PC-3 (cell line): ENCODE results near the gene ZSCAN12. TPM values are rescaled to one million over a fixed set of nuclear protein-coding genes. Genes with fewer than 3 reads are reported as not detected.

Source experiments
- ATAC-seq: fragments of 200-7000 bp; cut with Tn5 transposase; 2 replicates; pipeline ENCODE4 v1.9.1; 2020; ENCODE audit warnings: mild to moderate bottlenecking, moderate library complexity
- BruUV-seq: library from RNA; stranded (reverse); fragments of 400-500 nt; replicated peaks from 2 replicates; lab custom pipeline; 2021; lab: Mats Ljungman, UMichigan
- CTCF ChIA-PET: fragments of 300-600 bp; sonication (Branson Sonifier 250); formaldehyde crosslinking; loops from one replicate; lab custom pipeline; 2022; ENCODE audit warnings: antibody characterized with exemption; lab: Charles Lee
- POLR2A ChIA-PET: fragments of 300-600 bp; sonication (Branson Sonifier 250); formaldehyde crosslinking; loops from one replicate; lab custom pipeline; 2022; ENCODE audit warnings: antibody characterized with exemption; ENCODE audit not compliant: unreplicated experiment; lab: Charles Lee
- DNase-seq: peaks from one replicate; pipeline ENCODE4 v3.0.0-alpha.2; 2015
- H2AFZ ChIP-seq: fragments of 300-600 bp; sonication (generic); 2 replicates; pipeline ENCODE4 v1.6.0; 2016; ENCODE audit warnings: antibody characterized with exemption, low read length
- H3F3A ChIP-seq: fragments of 300-600 bp; sonication (generic); one replicate; pipeline ENCODE4 v1.6.0; 2017; ENCODE audit warnings: antibody characterized with exemption, low read length, control low read depth, mild to moderate bottlenecking; ENCODE audit not compliant: unreplicated experiment
- H3K27ac ChIP-seq: fragments of 300-600 bp; sonication (generic); 2 replicates; pipeline ENCODE4 v1.5.1; 2016; ENCODE audit warnings: mild to moderate bottlenecking, low read length
- H3K27me3 ChIP-seq: fragments of 300-600 bp; sonication (generic); 2 replicates; pipeline ENCODE4 v1.6.1; 2016; ENCODE audit warnings: low read length, mixed read lengths
- H3K36me3 ChIP-seq: fragments of 300-600 bp; sonication (generic); 2 replicates; pipeline ENCODE4 v1.6.1; 2016; ENCODE audit warnings: low read depth, mixed run types, low read length, mixed read lengths
- H3K4me1 ChIP-seq: fragments of 300-600 bp; sonication (generic); 2 replicates; pipeline ENCODE4 v1.5.1; 2016; ENCODE audit warnings: low read length; ENCODE audit not compliant: insufficient read depth
- H3K4me2 ChIP-seq: fragments of 300-600 bp; sonication (generic); 2 replicates; pipeline ENCODE4 v1.6.0; 2016; ENCODE audit warnings: low read length
- H3K4me3 ChIP-seq: fragments of 300-600 bp; sonication (generic); 2 replicates; pipeline ENCODE4 v1.5.1; 2016; ENCODE audit warnings: mild to moderate bottlenecking, low read length, mixed read lengths
- H3K79me2 ChIP-seq: fragments of 300-600 bp; sonication (generic); 2 replicates; pipeline ENCODE4 v1.6.1; 2017; ENCODE audit warnings: low read length, mixed read lengths
- H3K9ac ChIP-seq: fragments of 300-600 bp; sonication (generic); 2 replicates; pipeline ENCODE4 v1.6.0; 2016; ENCODE audit warnings: mild to moderate bottlenecking, low read length
- H3K9me2 ChIP-seq: fragments of 300-600 bp; sonication (generic); replicated peaks from 2 replicates; pipeline ENCODE4 v1.6.1; 2016; ENCODE audit warnings: mixed run types, low read length, mixed read lengths
- H3K9me3 ChIP-seq: fragments of 300-600 bp; sonication (generic); 2 replicates; pipeline ENCODE4 v1.6.1; 2016; ENCODE audit warnings: low read length, mixed read lengths
- H4K20me1 ChIP-seq: fragments of 300-600 bp; sonication (generic); 2 replicates; pipeline ENCODE4 v1.6.1; 2016; ENCODE audit warnings: low read length, mixed read lengths
- CTCF ChIP-seq: fragments of 300-600 bp; sonication (generic); conservative IDR thresholded peaks from 2 replicates; pipeline ENCODE4 v1.5.1; 2017; ENCODE audit warnings: antibody characterized with exemption, low read depth, mild to moderate bottlenecking, low read length
- EZH2 ChIP-seq: fragments of 300-600 bp; sonication (generic); IDR thresholded peaks from one replicate; pipeline ENCODE4 v1.6.1; 2017; ENCODE audit warnings: antibody characterized with exemption, mild to moderate bottlenecking, low read length; ENCODE audit not compliant: unreplicated experiment
- EZH2phosphoT487 ChIP-seq: fragments of 300-600 bp; sonication (generic); IDR thresholded peaks from 2 replicates; pipeline ENCODE4 v1.6.1; 2018; ENCODE audit warnings: mild to moderate bottlenecking, antibody characterized with exemption, low read length, borderline replicate concordance
- intact Hi-C: fragments of 100-400 bp; cut with micrococcal nuclease; formaldehyde crosslinking; loops from 2 replicates; pipeline ENCODE4 v1.9.0; 2023
- total RNA-seq: library from RNA; depleted of rRNA; stranded (reverse); fragments of >200 nt; gene quantifications from 2 replicates; pipeline ENCODE4 v1.2.3, GENCODE V29; 2014

ZSCAN12 gene
- total RNA-seq, 1 experiment from 2014 or later, result 0.95 TPM

GRCh38 chr6:28395918-28396317, 3.6 kb downstream of the ZSCAN12 start:
- H3K36me3 ChIP-seq, result no peaks in the 10 kb centered on the region
- no TSS peak for BruUV-seq
- no peaks in the 10 kb centered on the region for H3K9me2 ChIP-seq
- no peak overlapping the region for H3K9ac ChIP-seq
- H3F3A ChIP-seq, result no peaks in the 10 kb centered on the region
- ChIA-PET CTCF (no interaction called here), POLR2A (no interaction called here)
- no peak overlapping the region for H2AFZ ChIP-seq
- H4K20me1 ChIP-seq, result no peaks in the 10 kb centered on the region
- H3K4me3 ChIP-seq, result no peak overlapping the region
- no peaks in the 10 kb centered on the region for H3K79me2 ChIP-seq
- no peak overlapping the region for H3K4me2 ChIP-seq
- H3K9me3 ChIP-seq, result no peaks in the 10 kb centered on the region
- peaks cover 7% of the 10 kb centered on the region; the same call in 1 of the 2 replicates for H3K4me1 ChIP-seq
- no peaks in the 10 kb centered on the region for H3K27me3 ChIP-seq
- intact Hi-C loops, result loop anchor here (10.0 kb wide), 1 partner anchor 189 kb away; a partner anchor contains a TSS
- no peak for DNase-seq
- TF ChIP-seq EZH2 (no peak), EZH2phosphoT487 (no peak), CTCF (no peak)
- no peak overlapping the region for H3K27ac ChIP-seq
- no peak for ATAC-seq

GRCh38 chr6:28393912-28394662, 5.5 kb downstream of the ZSCAN12 start:
- no peaks in the 10 kb centered on the region for H3K79me2 ChIP-seq
- H3K9me2 ChIP-seq, result no peaks in the 10 kb centered on the region
- TF ChIP-seq EZH2, result no peak
- peak; percentile 73 for TF ChIP-seq CTCF
- no peak for TF ChIP-seq EZH2phosphoT487
- ChIA-PET CTCF (no interaction called here), POLR2A (no interaction called here)
- peak; percentile 61 for ATAC-seq
- peak; percentile 64 for DNase-seq
- BruUV-seq, result no TSS peak
- H3K4me1 ChIP-seq, result peaks cover 7% of the 10 kb centered on the region; the same call in 1 of the 2 replicates
- no peaks in the 10 kb centered on the region for H3F3A ChIP-seq
- no peak overlapping the region for H3K27ac ChIP-seq
- no peaks in the 10 kb centered on the region for H3K9me3 ChIP-seq
- no peaks in the 10 kb centered on the region for H3K27me3 ChIP-seq
- intact Hi-C loops, result loop anchor here (1.0 to 10.0 kb wide), 2 partner anchors 191 to 292 kb away; a partner anchor contains a TSS
- no peak overlapping the region for H3K9ac ChIP-seq
- H2AFZ ChIP-seq, result no peak overlapping the region
- no peaks in the 10 kb centered on the region for H4K20me1 ChIP-seq
- no peak overlapping the region for H3K4me3 ChIP-seq
- no peak overlapping the region for H3K4me2 ChIP-seq
- H3K36me3 ChIP-seq, result no peaks in the 10 kb centered on the region

- Histone ChIP-seq H3K4me2 (no peak overlapping the region), H3K4me3 (no peak overlapping the region), H3K36me3 (no peaks in the 10 kb centered on the region), H3F3A (no peaks in the 10 kb centered on the region), H2AFZ (no peak overlapping the region), H3K27ac (no peak overlapping the region), H3K79me2 (no peaks in the 10 kb centered on the region), H3K27me3 (no peaks in the 10 kb centered on the region), H3K9me3 (no peaks in the 10 kb centered on the region), H3K9ac (no peak overlapping the region), H3K9me2 (no peaks in the 10 kb centered on the region), H3K4me1 (no peaks in the 10 kb centered on the region), H4K20me1 (no peaks in the 10 kb centered on the region)
- no peak for TF ChIP-seq EZH2phosphoT487
- TF ChIP-seq CTCF, result no peak
- TF ChIP-seq EZH2, result no peak
- CTCF ChIA-PET, result no interaction called here
- BruUV-seq, result no TSS peak
- POLR2A ChIA-PET, result no interaction called here
- no peak for DNase-seq
- no peak for ATAC-seq
- intact Hi-C loops, result loop anchor here (10.0 kb wide), 1 partner anchor 194 kb away; a partner anchor contains a TSS
Observed at GRCh38 chr6:28390688-28391087, 8.9 kb downstream of the ZSCAN12 start.
